OCI-LY1 (cell line): ENCODE data around the gene DBH.

Experiments
- CTCF ChIP-seq: fragments of 200-600 bp; sonication (generic), shearing (Covaris generic); IDR thresholded peaks from 2 replicates; pipeline ENCODE4 v1.5.1; 2017; ENCODE audit warnings: mild to moderate bottlenecking, antibody characterized with exemption, low read length, moderate library complexity, mixed read lengths
- EZH2 ChIP-seq: fragments of 200-600 bp; sonication (generic), shearing (Covaris generic); IDR thresholded peaks from 2 replicates; pipeline ENCODE4 v1.8.0; 2017; ENCODE audit warnings: borderline replicate concordance, mixed run types, mild to moderate bottlenecking, antibody characterized with exemption, low read length, moderate library complexity, mixed read lengths

- TF ChIP-seq CTCF, result no peak
- TF ChIP-seq EZH2, result no peak
These were observed 64.7 kb downstream of the DBH start for GRCh38 chr9:133700819-133701320.
